Thyroid gland (tissue), 4 donors: Measurements from ENCODE around the gene MAP4. TPM values are rescaled to one million over a fixed set of nuclear protein-coding genes. Genes with fewer than 3 reads are reported as not detected.

ENCODE experiments used
- DNase-seq, 2 donors: peaks; one replicate each; pipeline ENCODE4 v3.0.0-alpha.2; 2019
- H3K27ac ChIP-seq, 3 donors: fragments of 200-600 bp; sonication (generic); 1 replicate in 2 of 3; 2 replicates in 1 of 3; pipeline ENCODE4 v1.5.1; 2016 to 2019; ENCODE audit warnings: mild to moderate bottlenecking in 1 of 3, moderate library complexity in 1 of 3
- H3K27me3 ChIP-seq: fragments of 200-600 bp; sonication (generic); one replicate; pipeline ENCODE4 v1.5.1; 2019
- H3K36me3 ChIP-seq, 2 donors: fragments of 200-600 bp; sonication (generic); one replicate each; pipeline ENCODE4 v1.5.1; 2016 to 2019
- H3K4me1 ChIP-seq, 2 donors: fragments of 200-600 bp; sonication (generic); one replicate each; pipeline ENCODE4 v1.5.1; 2017 to 2019
- H3K4me3 ChIP-seq, 3 donors: fragments of 200-600 bp; sonication (generic); replicated peaks in 1 of 3; 1 replicate in 2 of 3; 2 replicates in 1 of 3; pipeline ENCODE4 v1.5.1; 2016; ENCODE audit warnings: mild to moderate bottlenecking in 1 of 3
- H3K9me3 ChIP-seq: fragments of 200-600 bp; sonication (generic); one replicate; pipeline ENCODE4 v1.5.1; 2017
- CTCF ChIP-seq, 6 experiments: fragments of 200-600 bp in 3 of 6; fragments of 450-650 bp in 3 of 6; sonication (generic) in 3 of 6; IDR thresholded peaks; one replicate each; pipeline ENCODE4 v1.5.1; 2016 to 2019; ENCODE audit warnings: antibody characterized with exemption in 6 of 6, mild to moderate bottlenecking in 2 of 6, inconsistent platforms in 1 of 6, moderate library complexity in 1 of 6
- POLR2A ChIP-seq, 2 donors: fragments of 450-650 bp; IDR thresholded peaks; one replicate each; pipeline ENCODE4 v1.6.1; 2017; ENCODE audit warnings: antibody characterized with exemption in 2 of 2, mild to moderate bottlenecking in 2 of 2, moderate library complexity in 1 of 2
- whole genome bisulfite sequencing, 2 donors: methylation state at CpG; one replicate each; pipeline ENCODE4 v1.1.5; 2017; 5-methylcytosine and 5-hydroxymethylcytosine counted together
- intact Hi-C: fragments of 100-400 bp; cut with DNase I; formaldehyde crosslinking; loops from one replicate; pipeline ENCODE4 v1.15.1; 2023
- total RNA-seq, 4 donors: library from RNA; depleted of rRNA; stranded (reverse); fragments of >200 nt; gene quantifications; one replicate each; pipeline ENCODE4 v1.2.3, GENCODE V29; 2016

Gene MAP4
- total RNA-seq, 4 donors from 2014 or later: 75.5 to 103 (median 88.0) TPM

DNA sequence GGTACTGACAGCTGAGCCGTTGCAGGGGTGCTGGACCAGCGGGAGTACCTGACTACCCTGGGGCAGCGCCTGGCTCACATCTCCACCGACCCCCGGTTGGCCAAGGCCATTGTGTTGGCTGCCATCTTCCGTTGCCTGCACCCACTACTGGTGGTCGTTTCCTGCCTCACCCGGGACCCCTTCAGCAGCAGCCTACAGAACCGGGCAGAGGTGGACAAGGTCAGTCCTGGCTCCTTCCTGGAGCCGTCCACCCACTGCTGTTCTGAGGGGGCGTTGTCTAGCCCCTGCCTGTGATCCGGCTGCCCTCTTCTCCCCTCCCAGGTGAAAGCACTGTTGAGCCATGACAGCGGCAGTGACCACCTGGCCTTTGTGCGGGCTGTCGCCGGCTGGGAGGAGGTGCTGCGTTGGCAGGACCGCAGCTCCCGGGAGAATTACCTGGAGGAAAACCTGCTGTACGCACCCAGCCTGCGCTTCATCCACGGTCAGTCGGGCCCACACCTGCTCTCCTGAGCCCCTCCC lies 167.6 kb downstream of the MAP4 start:
- H3K27ac ChIP-seq: no peak overlapping the region
- no peaks in the 10 kb centered on the region for H3K4me1 ChIP-seq
- TF ChIP-seq POLR2A (IDR thresholded peaks at IDR 0.05) (no peak), CTCF (IDR thresholded peaks at IDR 0.05) (no peak)
- 90 to 95% methylated on average over 11 to 20 of the region's 23 CpGs for WGBS, 2 donors
- no peak overlapping the region for H3K4me3 ChIP-seq
- intact Hi-C loops: no loop called here
- H3K27me3 ChIP-seq: no peaks in the 10 kb centered on the region
- DNase-seq: no peak
- no peaks in the 10 kb centered on the region for H3K9me3 ChIP-seq
- H3K36me3 ChIP-seq: peaks cover 60 to 65% of the 10 kb centered on the region in 2 donors

DNA sequence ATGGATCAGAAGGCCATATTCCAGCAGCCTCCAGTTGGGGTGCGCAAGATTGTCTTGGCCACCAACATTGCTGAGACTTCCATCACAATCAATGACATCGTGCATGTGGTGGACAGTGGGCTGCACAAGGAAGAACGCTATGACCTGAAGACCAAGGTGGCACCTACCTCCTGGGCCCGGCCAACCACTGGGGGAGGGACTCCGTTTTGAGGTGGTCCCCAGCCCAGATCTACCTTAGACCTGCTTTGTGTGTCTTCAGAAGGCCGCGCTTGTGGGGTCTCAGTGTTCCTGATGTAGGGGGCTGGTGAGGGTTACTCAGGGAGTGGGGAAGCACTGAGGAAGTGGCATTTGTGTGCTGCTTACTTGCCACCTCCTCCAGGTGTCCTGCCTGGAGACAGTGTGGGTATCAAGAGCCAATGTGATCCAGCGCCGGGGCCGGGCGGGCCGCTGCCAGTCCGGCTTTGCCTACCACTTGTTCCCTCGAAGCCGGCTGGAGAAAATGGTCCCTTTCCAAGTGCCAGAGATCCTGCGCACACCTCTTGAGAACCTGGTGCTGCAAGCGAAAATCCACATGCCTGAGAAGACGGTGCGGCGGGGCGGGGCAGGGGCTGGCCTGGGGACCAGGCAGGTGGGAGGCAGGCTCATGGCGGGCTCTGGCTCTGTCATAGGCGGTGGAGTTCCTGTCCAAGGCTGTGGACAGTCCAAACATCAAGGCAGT lies 168.3 kb downstream of the MAP4 start:
- Histone ChIP-seq H3K27me3 (no peaks in the 10 kb centered on the region), H3K4me1 (no peaks in the 10 kb centered on the region), H3K4me3 (no peak overlapping the region), H3K9me3 (no peaks in the 10 kb centered on the region), H3K36me3 (peaks cover 63 to 70% of the 10 kb centered on the region in 2 donors), H3K27ac (no peak overlapping the region)
- intact Hi-C loops: no loop called here
- no peak for TF ChIP-seq CTCF (IDR thresholded peaks at IDR 0.05)
- TF ChIP-seq POLR2A (IDR thresholded peaks at IDR 0.05): no peak
- 95 to 97% methylated on average over 19 to 23 of the region's 23 CpGs for WGBS, 2 donors
- no peak for DNase-seq

- Histone ChIP-seq H3K4me3 (no peak overlapping the region), H3K4me1 (no peaks in the 10 kb centered on the region), H3K27me3 (no peaks in the 10 kb centered on the region), H3K9me3 (no peaks in the 10 kb centered on the region), H3K27ac (no peak overlapping the region), H3K36me3 (peaks cover 61 to 70% of the 10 kb centered on the region in 2 donors)
- WGBS, 2 donors: 91 to 92% methylated on average over 9 to 11 of the region's 11 CpGs
- DNase-seq: no peak
- intact Hi-C loops: no loop called here
- TF ChIP-seq CTCF (IDR thresholded peaks at IDR 0.05): no peak
- TF ChIP-seq POLR2A (IDR thresholded peaks at IDR 0.05): no peak
Measured at GRCh38 chr3:47847260-47847659, 169.0 kb downstream of the MAP4 start.

DNA sequence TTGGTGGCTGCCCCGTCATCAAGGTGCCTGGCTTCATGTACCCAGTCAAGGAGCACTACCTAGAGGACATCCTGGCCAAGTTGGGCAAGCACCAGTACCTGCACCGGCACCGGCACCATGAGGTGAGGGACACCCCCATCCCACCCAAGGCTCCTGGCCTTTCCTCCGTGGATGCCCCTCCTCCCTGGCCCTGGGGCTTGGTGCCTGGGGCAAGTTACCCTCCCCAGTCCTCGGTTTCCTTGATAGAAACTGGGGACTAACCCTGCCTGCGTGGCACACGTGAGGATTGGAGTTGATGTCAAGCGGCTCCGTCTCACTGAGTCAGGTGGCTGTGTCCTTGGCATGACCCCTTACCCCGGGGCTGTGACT lies 169.4 kb downstream of the MAP4 start:
- WGBS, 2 donors: 85 to 91% methylated on average over 6 to 8 of the region's 10 CpGs
- TF ChIP-seq POLR2A (IDR thresholded peaks at IDR 0.05): no peak
- TF ChIP-seq CTCF (IDR thresholded peaks at IDR 0.05): no peak
- Histone ChIP-seq H3K27me3 (no peaks in the 10 kb centered on the region), H3K36me3 (peaks cover 62 to 73% of the 10 kb centered on the region in 2 donors), H3K9me3 (no peaks in the 10 kb centered on the region), H3K4me1 (no peaks in the 10 kb centered on the region), H3K4me3 (no peak overlapping the region), H3K27ac (no peak overlapping the region)
- no peak for DNase-seq
- intact Hi-C loops: no loop called here

- DNase-seq: no peak
- H3K4me3 ChIP-seq: no peak overlapping the region
- H3K9me3 ChIP-seq: no peaks in the 10 kb centered on the region
- peaks cover 68 to 78% of the 10 kb centered on the region in 2 donors for H3K36me3 ChIP-seq
- intact Hi-C loops: no loop called here
- H3K4me1 ChIP-seq: no peaks in the 10 kb centered on the region
- H3K27me3 ChIP-seq: no peaks in the 10 kb centered on the region
- H3K27ac ChIP-seq: no peak overlapping the region
- WGBS, 2 donors: 95 to 99% methylated on average over 21 to 26 of the region's 37 CpGs
- no peak for TF ChIP-seq CTCF (IDR thresholded peaks at IDR 0.05)
- TF ChIP-seq POLR2A (IDR thresholded peaks at IDR 0.05): no peak
Measured at GRCh38 chr3:47846186-47846879, 169.9 kb downstream of the MAP4 start.
